Glomerular endothelial cell (primary cell): ENCODE results near the gene ABHD14A. TPM values are rescaled to one million over a fixed set of nuclear protein-coding genes. Genes with fewer than 3 reads are reported as not detected.

Source experiments
- DNase-seq: peaks from one replicate; pipeline ENCODE4 v3.0.0-alpha.2; 2011; ENCODE audit warnings: low read depth, low spot score; ENCODE audit errors: extremely low read depth
- total RNA-seq: library from RNA; depleted of rRNA; stranded (reverse); fragments of >200 nt; gene quantifications from 2 replicates; pipeline ENCODE4 v1.2.3, GENCODE V29; 2015

Gene ABHD14A
- total RNA-seq, 1 donor from 2014 or later = 13.5 TPM

- DNase-seq = no peak
Measured at GRCh38 chr3:52013802-52014598, 39.1 kb downstream of the ABHD14A start.

DNA sequence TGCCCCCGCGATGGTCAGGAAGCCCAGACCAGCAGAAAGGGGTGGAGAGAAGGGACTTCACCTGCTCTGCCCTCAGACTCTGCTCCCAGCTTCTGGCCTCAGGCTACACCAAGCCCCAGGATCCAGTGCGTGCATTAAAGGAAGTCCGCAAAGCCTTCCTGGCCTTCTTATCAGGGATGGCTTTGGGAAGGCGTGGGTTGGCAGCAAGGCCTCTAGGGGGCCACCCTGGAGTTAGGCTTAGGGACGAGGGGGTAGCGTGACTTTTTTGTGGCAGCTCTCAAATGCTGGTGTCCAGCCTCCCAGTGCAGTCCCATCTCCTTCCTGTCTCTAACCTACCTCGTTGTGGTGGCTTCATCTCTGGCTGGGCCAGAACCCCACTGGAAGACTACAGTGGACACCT lies 39.7 kb downstream of the ABHD14A start:
- no peak for DNase-seq

DNA sequence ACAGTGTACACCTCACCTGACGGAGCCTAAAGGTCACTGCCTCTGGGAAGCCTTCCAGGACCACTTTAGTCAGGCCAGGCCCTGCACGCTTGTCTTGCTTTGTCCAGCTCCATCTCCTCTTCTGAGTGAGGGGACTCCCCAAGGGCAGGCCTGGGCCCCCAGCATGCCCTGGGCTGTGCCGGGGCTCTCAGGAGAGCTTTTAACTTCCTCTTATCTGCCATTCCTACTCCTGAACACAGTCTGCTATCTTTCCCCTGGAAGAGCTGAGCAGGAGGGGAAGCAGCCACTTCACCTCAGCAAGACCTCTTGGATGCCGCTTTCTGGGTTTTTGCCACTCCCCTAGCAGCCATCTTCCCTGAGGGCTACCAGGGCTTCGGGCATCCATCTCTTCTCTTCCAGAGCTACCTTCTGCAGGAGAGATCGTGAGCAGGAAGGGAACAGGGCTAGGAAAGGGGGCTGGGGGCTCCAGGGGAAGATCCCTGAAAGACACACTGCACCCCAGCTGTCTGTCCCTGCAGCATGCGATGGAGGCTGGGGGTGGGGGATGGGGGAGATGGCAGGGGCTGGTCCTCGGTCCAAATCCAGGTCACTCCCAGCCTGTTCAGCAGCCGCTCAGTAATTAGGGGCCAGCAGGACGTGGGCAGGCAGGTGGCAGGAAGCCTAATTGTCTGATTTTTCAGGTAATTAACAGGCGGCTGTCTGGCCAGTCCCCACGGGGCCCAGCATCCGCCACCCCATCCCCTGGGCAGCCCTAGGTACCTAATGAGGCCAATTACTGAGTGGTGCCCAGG lies 40.8 kb downstream of the ABHD14A start:
- DNase-seq = no peak

DNA sequence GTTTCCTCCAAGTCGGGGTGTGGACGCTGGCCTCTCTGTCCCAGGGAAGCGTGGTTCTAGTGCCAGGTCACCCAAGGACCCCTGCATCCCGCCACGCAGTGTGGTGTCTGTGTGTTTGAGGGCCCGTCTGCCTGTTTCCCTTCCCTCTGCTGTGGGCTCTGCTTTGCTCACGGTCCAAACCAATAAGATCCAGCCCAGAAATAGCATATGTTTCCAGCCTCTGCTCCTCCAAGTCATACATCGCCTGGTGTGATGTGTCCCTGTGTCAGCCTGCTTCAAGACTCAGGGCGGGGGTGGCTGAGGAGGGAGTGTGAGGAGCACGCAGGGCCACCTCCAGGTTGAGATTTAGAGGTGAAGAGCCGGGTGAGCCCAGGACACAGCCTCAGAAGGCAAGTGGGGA lies 42.7 kb downstream of the ABHD14A start:
- no peak for DNase-seq

- no peak for DNase-seq
Measured at GRCh38 chr3:52018319-52019000, 43.6 kb downstream of the ABHD14A start.

DNA sequence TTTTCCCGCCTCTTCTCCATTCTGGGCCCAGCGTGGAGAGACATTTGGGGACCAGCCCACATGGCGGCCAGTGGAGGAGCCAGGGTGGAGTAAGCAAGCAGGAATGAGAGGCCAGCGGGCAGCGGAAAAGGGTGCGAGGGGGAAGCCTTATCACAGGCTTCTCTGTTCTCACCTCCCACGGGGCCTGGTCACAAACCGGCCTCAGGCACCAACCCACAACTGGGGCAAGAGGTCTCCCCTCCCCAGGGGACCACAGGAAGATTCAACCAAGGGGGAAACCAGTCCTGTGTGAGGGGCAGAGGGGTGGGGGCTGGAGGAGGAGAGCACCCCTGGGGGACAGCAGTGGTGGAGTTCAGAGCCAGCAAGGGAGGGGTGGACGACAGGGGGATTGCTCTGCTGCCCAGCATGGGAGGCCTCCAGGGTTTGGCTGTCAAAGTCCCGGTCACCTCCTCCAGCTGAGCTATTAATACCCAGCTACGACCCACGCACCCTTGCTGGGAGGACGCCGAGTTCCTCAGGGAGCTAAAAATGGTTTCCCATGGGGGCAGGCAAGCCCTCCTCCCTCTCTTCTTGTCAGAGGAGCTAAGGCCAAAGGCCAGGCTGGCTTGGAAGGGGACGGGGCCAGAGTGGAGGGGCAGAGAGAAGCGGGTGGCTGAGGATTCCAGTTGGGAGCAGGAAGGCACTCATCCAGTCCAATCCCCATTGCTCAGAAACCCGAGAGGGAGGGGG lies 44.7 kb downstream of the ABHD14A start:
- DNase-seq = no peak

DNA sequence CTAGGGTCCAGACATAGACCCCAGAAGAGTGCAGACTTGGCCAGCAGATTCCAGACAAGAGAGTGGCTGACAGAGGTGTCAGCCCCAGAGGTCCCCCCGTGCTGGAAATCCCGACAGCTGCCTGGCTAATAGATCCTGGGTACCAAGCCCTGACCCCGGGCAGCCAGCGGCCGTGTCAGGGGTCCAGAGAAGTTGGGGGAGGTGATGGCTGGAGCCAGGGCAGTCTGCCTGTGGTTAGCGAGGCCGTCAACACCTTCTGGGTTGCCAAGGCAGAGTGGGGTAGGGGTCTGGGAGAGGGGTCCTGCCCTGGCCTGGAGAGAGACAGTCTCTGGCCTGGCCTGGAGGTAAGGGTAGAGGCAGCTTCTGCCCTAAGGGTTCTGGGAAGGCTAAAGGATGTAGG lies 45.9 kb downstream of the ABHD14A start:
- DNase-seq = no peak

DNA sequence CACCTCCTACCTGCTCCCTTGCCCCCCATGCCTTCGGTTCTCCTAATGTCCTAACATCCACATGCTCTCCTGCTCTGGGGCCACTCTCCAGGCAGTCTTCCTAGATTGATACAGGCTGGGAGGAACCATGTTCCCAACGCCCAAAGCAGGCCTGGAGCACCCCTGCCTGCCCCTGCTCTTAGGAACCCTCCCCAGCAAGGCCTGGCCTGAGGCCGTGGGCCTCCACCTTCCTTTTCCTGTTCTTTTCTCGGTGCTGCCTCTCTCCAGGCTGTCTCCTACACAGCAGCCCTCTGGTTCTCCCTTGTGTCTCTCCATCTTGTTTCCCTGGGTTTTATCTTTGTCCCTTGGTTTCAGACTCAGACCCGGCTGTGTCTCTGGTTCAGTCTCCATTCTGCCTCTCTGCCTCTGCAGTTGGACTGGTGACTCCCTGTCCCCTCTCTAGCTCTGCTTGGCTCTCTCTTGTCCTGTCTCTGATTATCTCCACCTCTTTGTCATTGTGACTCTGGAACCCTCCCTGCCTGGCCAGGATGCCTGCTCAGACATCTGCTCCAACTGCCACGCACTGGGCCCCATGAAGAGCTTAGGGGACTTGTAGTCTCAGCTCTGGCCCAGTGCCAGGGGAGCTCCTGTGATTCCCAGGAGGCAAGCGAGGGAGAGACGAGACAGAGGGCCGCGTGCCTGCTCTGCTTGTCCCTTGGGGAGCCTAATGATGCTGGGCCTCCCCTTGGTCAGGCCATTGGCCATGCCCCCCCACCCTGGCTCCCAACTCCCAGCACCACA lies 46.8 kb downstream of the ABHD14A start:
- no peak for DNase-seq

GRCh38 chr3:52022323-52023100 lies 47.6 kb downstream of the ABHD14A start:
- DNase-seq = no peak

- DNase-seq = no peak
Measured at GRCh38 chr3:52023101-52023770, 48.4 kb downstream of the ABHD14A start.

DNA sequence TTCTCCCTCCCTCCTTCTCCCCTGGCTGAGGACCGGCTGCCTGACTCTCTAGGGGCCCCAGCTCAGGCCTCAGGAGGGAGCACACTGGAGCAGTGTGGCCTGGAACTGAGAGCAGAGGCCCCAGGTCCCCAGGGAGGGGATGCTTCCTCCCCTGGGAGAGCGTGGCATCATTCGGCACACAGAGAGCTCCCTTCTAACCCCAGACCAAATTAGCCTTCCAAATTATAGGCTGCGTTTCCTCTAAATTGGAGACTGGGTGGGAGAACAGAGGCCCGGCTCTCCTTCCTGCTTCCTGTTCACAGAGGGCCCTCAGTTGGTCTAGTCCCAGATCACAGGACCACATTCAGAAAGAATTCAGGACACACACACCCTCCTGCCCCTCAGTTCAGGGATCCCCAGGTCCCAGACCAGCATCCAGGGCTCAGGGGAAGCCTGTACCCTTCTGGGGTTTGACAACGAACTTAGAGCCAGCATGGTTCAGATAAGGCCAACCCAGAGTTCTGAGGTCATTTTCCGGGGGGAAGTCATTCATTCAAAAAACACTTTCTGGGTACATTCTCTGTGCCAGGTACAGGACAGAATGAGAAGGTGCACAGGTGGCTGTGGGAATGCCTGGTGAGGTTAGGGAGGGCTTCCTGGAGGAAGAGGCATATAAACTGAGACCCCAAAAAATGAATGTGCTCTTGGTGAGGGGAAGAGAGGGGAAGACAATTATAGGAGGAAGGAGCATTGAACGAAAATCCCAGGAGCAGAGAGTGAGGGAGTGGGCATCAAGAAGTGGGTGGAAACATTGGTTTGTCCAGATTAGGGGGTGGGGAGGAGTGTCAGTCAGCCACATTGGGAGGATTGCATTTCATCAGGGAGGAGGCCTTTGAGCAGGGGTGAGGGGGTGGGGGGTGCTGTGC lies 49.2 kb downstream of the ABHD14A start:
- no peak for DNase-seq

- DNase-seq = no peak
Measured at GRCh38 chr3:52024765-52025452, 50.0 kb downstream of the ABHD14A start.

DNA sequence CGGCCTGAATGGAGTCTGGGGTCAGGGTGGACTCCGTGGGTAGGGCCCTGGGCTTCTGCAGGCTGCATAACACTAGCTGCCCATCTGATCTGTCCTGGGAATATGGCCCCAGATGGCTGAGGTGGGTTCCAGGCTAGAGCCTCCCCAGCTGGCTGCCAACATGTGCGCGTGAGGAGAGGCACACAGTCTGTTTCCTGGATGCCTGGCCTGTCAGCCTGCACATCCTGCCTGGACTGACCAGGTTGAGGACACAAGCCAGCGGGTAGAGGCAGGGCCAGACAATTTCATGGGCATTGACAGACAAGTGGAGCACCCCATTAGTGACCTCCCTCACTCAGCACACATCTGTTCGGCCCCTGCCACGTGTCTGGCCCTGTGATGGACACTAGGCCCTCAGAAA lies 50.6 kb downstream of the ABHD14A start:
- DNase-seq = no peak

- no peak for DNase-seq
Measured at GRCh38 chr3:52026041-52026440, 51.2 kb downstream of the ABHD14A start.

- DNase-seq = no peak
Measured at GRCh38 chr3:52028572-52028971, 53.7 kb downstream of the ABHD14A start.

DNA sequence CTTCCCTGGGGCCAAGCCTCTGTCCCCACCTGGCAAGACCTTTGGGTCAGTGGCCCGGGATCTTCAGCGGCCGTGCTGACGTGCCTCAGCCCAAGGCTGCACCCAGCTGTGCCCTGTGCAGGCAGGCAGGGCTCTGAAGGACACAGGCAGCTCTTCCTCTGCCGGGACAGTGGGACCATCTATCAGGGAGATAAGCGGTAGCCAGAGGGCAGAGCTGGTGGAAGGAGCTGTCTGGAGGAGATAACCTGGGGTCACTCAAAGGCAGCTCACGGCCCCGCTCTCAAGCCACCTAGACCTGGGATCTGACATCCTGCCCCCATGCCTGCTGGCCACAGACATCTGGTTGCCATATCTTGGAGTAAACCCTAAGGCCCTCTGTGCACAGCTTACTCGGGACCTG lies 54.2 kb downstream of the ABHD14A start:
- no peak for DNase-seq

GRCh38 chr3:52029535-52029934 lies 54.7 kb downstream of the ABHD14A start:
- no peak for DNase-seq
